TTC549 (cell line): ENCODE results near the gene CAPN3.

ENCODE experiments used
- FAIRE-seq: peaks from 2 replicates; lab custom pipeline; 2012; peaks lifted over from hg19 to GRCh38; lab: Jason Lieb, UNC

CAPN3 gene

GRCh38 chr15:42456531-42456930 lies 97.2 kb downstream of the CAPN3 start:
- no peak for FAIRE-seq

DNA sequence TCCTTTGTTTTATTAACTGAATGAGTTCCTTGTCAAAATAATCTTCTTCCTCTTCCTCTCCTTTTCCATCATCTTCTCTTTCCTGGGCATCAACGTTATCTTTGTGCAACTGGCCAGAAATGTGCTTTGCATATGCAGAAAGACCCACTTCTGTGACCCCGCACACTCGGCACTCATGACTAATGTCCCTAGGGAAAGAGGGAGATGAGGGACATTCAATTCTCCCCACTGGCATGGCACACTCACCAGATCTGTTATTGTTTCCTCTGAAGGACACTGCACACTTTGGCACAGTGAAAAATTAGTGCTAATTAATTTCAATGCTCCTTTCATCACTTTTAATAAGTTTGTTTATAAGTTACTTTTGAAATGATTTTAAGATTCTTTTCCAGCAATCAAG lies 97.7 kb downstream of the CAPN3 start:
- FAIRE-seq: no peak

GRCh38 chr15:42457445-42458442 lies 98.4 kb downstream of the CAPN3 start:
- no peak for FAIRE-seq

GRCh38 chr15:42461261-42461660 lies 102.0 kb downstream of the CAPN3 start:
- FAIRE-seq: no peak
